GM23338 (cell line): ENCODE data around the gene ZNF438. TPM values are rescaled to one million over a fixed set of nuclear protein-coding genes. Genes with fewer than 3 reads are reported as not detected.

Source experiments
- ATAC-seq: fragments of 200-7000 bp; cut with Tn5 transposase; 3 replicates; pipeline ENCODE4 v1.9.1; 2020
- DNase-seq: peaks from one replicate; pipeline ENCODE4 v3.0.0-alpha.2; 2015; ENCODE audit warnings: low spot score
- H2AFZ ChIP-seq: fragments of 200-600 bp; sonication (generic); 2 replicates; pipeline ENCODE4 v1.8.0; 2016; ENCODE audit warnings: antibody characterized with exemption, mild to moderate bottlenecking, moderate library complexity
- H3F3A ChIP-seq: fragments of 200-600 bp; sonication (generic); replicated peaks from 2 replicates; pipeline ENCODE4 v1.8.0; 2017; ENCODE audit warnings: antibody characterized with exemption, mixed run types, low read depth
- H3K27ac ChIP-seq: fragments of 200-600 bp; sonication (generic); 2 replicates; pipeline ENCODE4 v1.6.1; 2016; ENCODE audit warnings: low read depth
- H3K27me3 ChIP-seq: fragments of 200-600 bp; sonication (generic); 2 replicates; pipeline ENCODE4 v1.8.0; 2016; ENCODE audit warnings: mild to moderate bottlenecking, mixed run types, moderate library complexity; ENCODE audit not compliant: insufficient read depth
- H3K36me3 ChIP-seq: fragments of 200-600 bp; sonication (generic); 2 replicates; pipeline ENCODE4 v1.8.0; 2016; ENCODE audit warnings: mild to moderate bottlenecking; ENCODE audit not compliant: insufficient read depth
- H3K4me1 ChIP-seq: fragments of 200-600 bp; sonication (generic); 2 replicates; pipeline ENCODE4 v1.8.0; 2016; ENCODE audit warnings: mild to moderate bottlenecking, moderate library complexity; ENCODE audit not compliant: insufficient read depth
- H3K4me2 ChIP-seq: fragments of 200-600 bp; sonication (generic); 2 replicates; pipeline ENCODE4 v1.7.1; 2017; ENCODE audit warnings: mixed run types
- H3K4me3 ChIP-seq: fragments of 200-600 bp; sonication (generic); 2 replicates; pipeline ENCODE4 v1.6.1; 2016; ENCODE audit warnings: mixed run types
- H3K79me2 ChIP-seq: fragments of 200-600 bp; sonication (generic); replicated peaks from 2 replicates; pipeline ENCODE4 v1.8.0; 2017; ENCODE audit warnings: mild to moderate bottlenecking; ENCODE audit not compliant: insufficient read depth
- H3K9me2 ChIP-seq: fragments of 200-600 bp; sonication (generic); 2 replicates; pipeline ENCODE4 v1.8.0; 2017; ENCODE audit not compliant: insufficient read depth
- H4K20me1 ChIP-seq: fragments of 200-600 bp; sonication (generic); replicated peaks from 2 replicates; pipeline ENCODE4 v1.8.0; 2017; ENCODE audit warnings: mild to moderate bottlenecking; ENCODE audit not compliant: insufficient read depth
- H3K27ac Mint-ChIP-seq: 2 replicates; pipeline ENCODE4 v1.8.0; 2020; ENCODE audit warnings: inconsistent platforms, mild to moderate bottlenecking, moderate library complexity, mixed read lengths
- H3K27me3 Mint-ChIP-seq: 3 replicates; pipeline ENCODE4 v1.8.0; 2022; ENCODE audit warnings: low read depth, mild to moderate bottlenecking, moderate library complexity, mixed read lengths, inconsistent platforms; ENCODE audit not compliant: insufficient read depth, poor library complexity
- H3K36me3 Mint-ChIP-seq: 3 replicates; pipeline ENCODE4 v1.8.0; 2021; ENCODE audit warnings: low read depth, mild to moderate bottlenecking, inconsistent platforms, moderate library complexity, mixed read lengths
- H3K4me1 Mint-ChIP-seq: 3 replicates; pipeline ENCODE4 v1.8.0; 2020; ENCODE audit warnings: mild to moderate bottlenecking, inconsistent platforms, mixed read lengths
- H3K4me3 Mint-ChIP-seq: 3 replicates; pipeline ENCODE4 v1.8.0; 2021; ENCODE audit warnings: moderate library complexity, mild to moderate bottlenecking, inconsistent platforms, mixed read lengths
- H3K9me3 Mint-ChIP-seq: 3 replicates; pipeline ENCODE4 v1.8.0; 2020; ENCODE audit warnings: moderate library complexity, mild to moderate bottlenecking, inconsistent platforms, mixed read lengths
- CREB1 ChIP-seq: fragments of 250-450 bp; sonication (Bioruptor Pico); IDR thresholded peaks from 2 replicates; pipeline ENCODE4 v1.5.0; 2020; ENCODE audit warnings: low read depth, mild to moderate bottlenecking, moderate library complexity
- EZH2 ChIP-seq: fragments of 200-600 bp; sonication (generic); IDR thresholded peaks from one replicate; pipeline ENCODE4 v1.8.0; 2017; ENCODE audit warnings: antibody characterized with exemption, mild to moderate bottlenecking, low read depth; ENCODE audit not compliant: unreplicated experiment
- EZH2phosphoT487 ChIP-seq: fragments of 200-600 bp; sonication (generic); IDR thresholded peaks from one replicate; pipeline ENCODE4 v1.8.1; 2018; ENCODE audit warnings: antibody characterized with exemption; ENCODE audit not compliant: unreplicated experiment
- JUNB ChIP-seq: IDR thresholded peaks from one replicate; pipeline ENCODE4 v1.6.1; 2016; ENCODE audit warnings: antibody characterized with exemption; ENCODE audit not compliant: unreplicated experiment
- NANOG ChIP-seq: IDR thresholded peaks from 2 replicates; pipeline ENCODE4 v1.6.1; 2016; ENCODE audit warnings: antibody characterized with exemption, borderline replicate concordance
- POLR2AphosphoS5 ChIP-seq: IDR thresholded peaks from 2 replicates; pipeline ENCODE4 v1.6.1; 2016; ENCODE audit warnings: antibody characterized with exemption, low read depth
- ZNF114 ChIP-seq: fragments of 250-450 bp; sonication (Bioruptor Pico); IDR thresholded peaks from 2 replicates; pipeline ENCODE4 v1.5.0; 2020; ENCODE audit warnings: mild to moderate bottlenecking, moderate library complexity
- ZNF331 ChIP-seq: fragments of 250-450 bp; sonication (Bioruptor Pico); IDR thresholded peaks from 2 replicates; pipeline ENCODE4 v1.5.0; 2020; ENCODE audit warnings: low read depth, mild to moderate bottlenecking, moderate library complexity
- polyA plus RNA-seq: library from polyadenylated mRNA; unstranded; fragments of >200 nt; fragmentation: Nextera tagmentation; extraction: Ambion mirVana; gene quantifications from 2 replicates; pipeline ENCODE4 v1.2.1, GENCODE V29; 2016
- total RNA-seq: library from RNA; depleted of rRNA; stranded (reverse); fragments of >200 nt; shearing (Covaris generic); gene quantifications from 2 replicates; pipeline ENCODE4 v1.2.3, GENCODE V29; 2014
- TF ChIP-seq, protein P1 (sequence below), 2 experiments: fragments of 200-600 bp in 1 of 2; sonication (generic) in 1 of 2; conservative IDR thresholded peaks; 2 replicates each; pipeline versions ENCODE4 v1.5.1 to v1.6.1; 2016 to 2017; ENCODE audit warnings: antibody characterized with exemption in 2 of 2, low read depth in 2 of 2, mild to moderate bottlenecking in 2 of 2, moderate library complexity in 1 of 2
- TF ChIP-seq, protein P2 (sequence below): fragments of 250-450 bp; sonication (Bioruptor Pico); IDR thresholded peaks from 2 replicates; pipeline ENCODE4 v1.5.0; 2020; ENCODE audit warnings: mild to moderate bottlenecking, moderate library complexity
- TF ChIP-seq, protein P3 (sequence below): IDR thresholded peaks from 2 replicates; pipeline ENCODE4 v1.6.1; 2016; ENCODE audit warnings: antibody characterized with exemption
- TF ChIP-seq, protein P4 (sequence below): IDR thresholded peaks from one replicate; pipeline ENCODE4 v1.6.1; 2018; ENCODE audit warnings: antibody characterized with exemption; ENCODE audit not compliant: unreplicated experiment

ZNF438 gene
- total and polyA plus RNA-seq, 2 experiments from 2014 or later, result 0.91 to 0.94 TPM

DNA sequence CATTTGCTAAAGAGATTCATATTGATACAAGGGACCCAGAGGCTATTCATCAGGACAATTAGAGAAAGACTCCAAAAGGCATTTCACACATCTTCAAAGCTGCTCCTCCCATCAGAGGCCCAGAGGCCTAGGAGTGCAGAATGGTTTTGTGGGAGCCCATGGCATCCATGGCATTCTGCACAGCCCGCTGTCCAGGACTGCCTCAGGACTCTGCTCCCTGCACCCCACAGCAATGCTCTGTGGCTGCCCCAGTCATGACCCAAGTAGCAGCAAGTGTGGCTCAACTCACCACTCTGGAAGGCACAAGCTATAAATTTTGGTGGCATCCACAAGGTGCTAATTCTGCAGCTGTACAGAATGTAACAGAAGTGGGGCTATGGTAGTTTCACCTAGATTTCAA is 38.5 kb downstream of the ZNF438 start:
- DNase-seq (no peak), ATAC-seq (no peak)
- Histone ChIP-seq H3K27me3 (no peaks in the 10 kb centered on the region), H4K20me1 (no peaks in the 10 kb centered on the region), H3K27ac (no peak overlapping the region), H3K4me2 (no peak overlapping the region), H3F3A (no peaks in the 10 kb centered on the region), H3K9me2 (no peaks in the 10 kb centered on the region), H2AFZ (no peak overlapping the region), H3K36me3 (peaks cover 13% of the 10 kb centered on the region; the same call in 1 of the 2 replicates), H3K79me2 (no peaks in the 10 kb centered on the region), H3K4me3 (no peak overlapping the region), H3K4me1 (no peaks in the 10 kb centered on the region)
- Mint-ChIP-seq H3K27me3 (peaks cover 2% of the 10 kb centered on the region), H3K36me3 (peaks cover 24% of the 10 kb centered on the region), H3K9me3 (peaks cover 31% of the 10 kb centered on the region), H3K4me3 (no peak overlapping the region), H3K4me1 (peaks cover 5% of the 10 kb centered on the region; the same call in 2 of the 3 replicates), H3K27ac (no peak overlapping the region)
- TF ChIP-seq EZH2phosphoT487 (no peak), POLR2AphosphoS5 (no peak), CREB1 (CRISPR knock-in tag) (no peak), ZNF331 (CRISPR knock-in tag) (no peak), JUNB (no peak), NANOG (no peak), EZH2 (no peak), ZNF114 (CRISPR knock-in tag) (no peak)
- TF ChIP-seq, protein P1, sequence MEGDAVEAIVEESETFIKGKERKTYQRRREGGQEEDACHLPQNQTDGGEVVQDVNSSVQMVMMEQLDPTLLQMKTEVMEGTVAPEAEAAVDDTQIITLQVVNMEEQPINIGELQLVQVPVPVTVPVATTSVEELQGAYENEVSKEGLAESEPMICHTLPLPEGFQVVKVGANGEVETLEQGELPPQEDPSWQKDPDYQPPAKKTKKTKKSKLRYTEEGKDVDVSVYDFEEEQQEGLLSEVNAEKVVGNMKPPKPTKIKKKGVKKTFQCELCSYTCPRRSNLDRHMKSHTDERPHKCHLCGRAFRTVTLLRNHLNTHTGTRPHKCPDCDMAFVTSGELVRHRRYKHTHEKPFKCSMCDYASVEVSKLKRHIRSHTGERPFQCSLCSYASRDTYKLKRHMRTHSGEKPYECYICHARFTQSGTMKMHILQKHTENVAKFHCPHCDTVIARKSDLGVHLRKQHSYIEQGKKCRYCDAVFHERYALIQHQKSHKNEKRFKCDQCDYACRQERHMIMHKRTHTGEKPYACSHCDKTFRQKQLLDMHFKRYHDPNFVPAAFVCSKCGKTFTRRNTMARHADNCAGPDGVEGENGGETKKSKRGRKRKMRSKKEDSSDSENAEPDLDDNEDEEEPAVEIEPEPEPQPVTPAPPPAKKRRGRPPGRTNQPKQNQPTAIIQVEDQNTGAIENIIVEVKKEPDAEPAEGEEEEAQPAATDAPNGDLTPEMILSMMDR (conservative IDR thresholded peaks at IDR 0.05; ENCODE audit: low read depth in 2 of 2), result no peak
- TF ChIP-seq, protein P2, sequence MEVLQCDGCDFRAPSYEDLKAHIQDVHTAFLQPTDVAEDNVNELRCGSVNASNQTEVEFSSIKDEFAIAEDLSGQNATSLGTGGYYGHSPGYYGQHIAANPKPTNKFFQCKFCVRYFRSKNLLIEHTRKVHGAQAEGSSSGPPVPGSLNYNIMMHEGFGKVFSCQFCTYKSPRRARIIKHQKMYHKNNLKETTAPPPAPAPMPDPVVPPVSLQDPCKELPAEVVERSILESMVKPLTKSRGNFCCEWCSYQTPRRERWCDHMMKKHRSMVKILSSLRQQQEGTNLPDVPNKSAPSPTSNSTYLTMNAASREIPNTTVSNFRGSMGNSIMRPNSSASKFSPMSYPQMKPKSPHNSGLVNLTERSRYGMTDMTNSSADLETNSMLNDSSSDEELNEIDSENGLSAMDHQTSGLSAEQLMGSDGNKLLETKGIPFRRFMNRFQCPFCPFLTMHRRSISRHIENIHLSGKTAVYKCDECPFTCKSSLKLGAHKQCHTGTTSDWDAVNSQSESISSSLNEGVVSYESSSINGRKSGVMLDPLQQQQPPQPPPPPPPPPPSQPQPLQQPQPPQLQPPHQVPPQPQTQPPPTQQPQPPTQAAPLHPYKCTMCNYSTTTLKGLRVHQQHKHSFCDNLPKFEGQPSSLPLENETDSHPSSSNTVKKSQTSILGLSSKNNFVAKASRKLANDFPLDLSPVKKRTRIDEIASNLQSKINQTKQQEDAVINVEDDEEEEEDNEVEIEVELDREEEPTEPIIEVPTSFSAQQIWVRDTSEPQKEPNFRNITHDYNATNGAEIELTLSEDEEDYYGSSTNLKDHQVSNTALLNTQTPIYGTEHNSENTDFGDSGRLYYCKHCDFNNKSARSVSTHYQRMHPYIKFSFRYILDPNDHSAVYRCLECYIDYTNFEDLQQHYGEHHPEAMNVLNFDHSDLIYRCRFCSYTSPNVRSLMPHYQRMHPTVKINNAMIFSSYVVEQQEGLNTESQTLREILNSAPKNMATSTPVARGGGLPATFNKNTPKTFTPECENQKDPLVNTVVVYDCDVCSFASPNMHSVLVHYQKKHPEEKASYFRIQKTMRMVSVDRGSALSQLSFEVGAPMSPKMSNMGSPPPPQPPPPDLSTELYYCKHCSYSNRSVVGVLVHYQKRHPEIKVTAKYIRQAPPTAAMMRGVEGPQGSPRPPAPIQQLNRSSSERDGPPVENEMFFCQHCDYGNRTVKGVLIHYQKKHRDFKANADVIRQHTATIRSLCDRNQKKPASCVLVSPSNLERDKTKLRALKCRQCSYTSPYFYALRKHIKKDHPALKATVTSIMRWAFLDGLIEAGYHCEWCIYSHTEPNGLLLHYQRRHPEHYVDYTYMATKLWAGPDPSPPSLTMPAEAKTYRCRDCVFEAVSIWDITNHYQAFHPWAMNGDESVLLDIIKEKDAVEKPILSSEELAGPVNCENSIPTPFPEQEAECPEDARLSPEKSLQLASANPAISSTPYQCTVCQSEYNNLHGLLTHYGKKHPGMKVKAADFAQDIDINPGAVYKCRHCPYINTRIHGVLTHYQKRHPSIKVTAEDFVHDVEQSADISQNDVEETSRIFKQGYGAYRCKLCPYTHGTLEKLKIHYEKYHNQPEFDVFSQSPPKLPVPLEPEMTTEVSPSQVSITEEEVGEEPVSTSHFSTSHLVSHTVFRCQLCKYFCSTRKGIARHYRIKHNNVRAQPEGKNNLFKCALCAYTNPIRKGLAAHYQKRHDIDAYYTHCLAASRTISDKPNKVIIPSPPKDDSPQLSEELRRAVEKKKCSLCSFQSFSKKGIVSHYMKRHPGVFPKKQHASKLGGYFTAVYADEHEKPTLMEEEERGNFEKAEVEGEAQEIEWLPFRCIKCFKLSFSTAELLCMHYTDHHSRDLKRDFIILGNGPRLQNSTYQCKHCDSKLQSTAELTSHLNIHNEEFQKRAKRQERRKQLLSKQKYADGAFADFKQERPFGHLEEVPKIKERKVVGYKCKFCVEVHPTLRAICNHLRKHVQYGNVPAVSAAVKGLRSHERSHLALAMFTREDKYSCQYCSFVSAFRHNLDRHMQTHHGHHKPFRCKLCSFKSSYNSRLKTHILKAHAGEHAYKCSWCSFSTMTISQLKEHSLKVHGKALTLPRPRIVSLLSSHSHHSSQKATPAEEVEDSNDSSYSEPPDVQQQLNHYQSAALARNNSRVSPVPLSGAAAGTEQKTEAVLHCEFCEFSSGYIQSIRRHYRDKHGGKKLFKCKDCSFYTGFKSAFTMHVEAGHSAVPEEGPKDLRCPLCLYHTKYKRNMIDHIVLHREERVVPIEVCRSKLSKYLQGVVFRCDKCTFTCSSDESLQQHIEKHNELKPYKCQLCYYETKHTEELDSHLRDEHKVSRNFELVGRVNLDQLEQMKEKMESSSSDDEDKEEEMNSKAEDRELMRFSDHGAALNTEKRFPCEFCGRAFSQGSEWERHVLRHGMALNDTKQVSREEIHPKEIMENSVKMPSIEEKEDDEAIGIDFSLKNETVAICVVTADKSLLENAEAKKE, result no peak
- TF ChIP-seq, protein P3, sequence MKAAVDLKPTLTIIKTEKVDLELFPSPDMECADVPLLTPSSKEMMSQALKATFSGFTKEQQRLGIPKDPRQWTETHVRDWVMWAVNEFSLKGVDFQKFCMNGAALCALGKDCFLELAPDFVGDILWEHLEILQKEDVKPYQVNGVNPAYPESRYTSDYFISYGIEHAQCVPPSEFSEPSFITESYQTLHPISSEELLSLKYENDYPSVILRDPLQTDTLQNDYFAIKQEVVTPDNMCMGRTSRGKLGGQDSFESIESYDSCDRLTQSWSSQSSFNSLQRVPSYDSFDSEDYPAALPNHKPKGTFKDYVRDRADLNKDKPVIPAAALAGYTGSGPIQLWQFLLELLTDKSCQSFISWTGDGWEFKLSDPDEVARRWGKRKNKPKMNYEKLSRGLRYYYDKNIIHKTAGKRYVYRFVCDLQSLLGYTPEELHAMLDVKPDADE, result no peak
- TF ChIP-seq, protein P4, sequence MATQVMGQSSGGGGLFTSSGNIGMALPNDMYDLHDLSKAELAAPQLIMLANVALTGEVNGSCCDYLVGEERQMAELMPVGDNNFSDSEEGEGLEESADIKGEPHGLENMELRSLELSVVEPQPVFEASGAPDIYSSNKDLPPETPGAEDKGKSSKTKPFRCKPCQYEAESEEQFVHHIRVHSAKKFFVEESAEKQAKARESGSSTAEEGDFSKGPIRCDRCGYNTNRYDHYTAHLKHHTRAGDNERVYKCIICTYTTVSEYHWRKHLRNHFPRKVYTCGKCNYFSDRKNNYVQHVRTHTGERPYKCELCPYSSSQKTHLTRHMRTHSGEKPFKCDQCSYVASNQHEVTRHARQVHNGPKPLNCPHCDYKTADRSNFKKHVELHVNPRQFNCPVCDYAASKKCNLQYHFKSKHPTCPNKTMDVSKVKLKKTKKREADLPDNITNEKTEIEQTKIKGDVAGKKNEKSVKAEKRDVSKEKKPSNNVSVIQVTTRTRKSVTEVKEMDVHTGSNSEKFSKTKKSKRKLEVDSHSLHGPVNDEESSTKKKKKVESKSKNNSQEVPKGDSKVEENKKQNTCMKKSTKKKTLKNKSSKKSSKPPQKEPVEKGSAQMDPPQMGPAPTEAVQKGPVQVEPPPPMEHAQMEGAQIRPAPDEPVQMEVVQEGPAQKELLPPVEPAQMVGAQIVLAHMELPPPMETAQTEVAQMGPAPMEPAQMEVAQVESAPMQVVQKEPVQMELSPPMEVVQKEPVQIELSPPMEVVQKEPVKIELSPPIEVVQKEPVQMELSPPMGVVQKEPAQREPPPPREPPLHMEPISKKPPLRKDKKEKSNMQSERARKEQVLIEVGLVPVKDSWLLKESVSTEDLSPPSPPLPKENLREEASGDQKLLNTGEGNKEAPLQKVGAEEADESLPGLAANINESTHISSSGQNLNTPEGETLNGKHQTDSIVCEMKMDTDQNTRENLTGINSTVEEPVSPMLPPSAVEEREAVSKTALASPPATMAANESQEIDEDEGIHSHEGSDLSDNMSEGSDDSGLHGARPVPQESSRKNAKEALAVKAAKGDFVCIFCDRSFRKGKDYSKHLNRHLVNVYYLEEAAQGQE, result no peak
